ENCODE measurements around the gene KRTAP5-8.
"Not testable (repeated sequence)": the region's sequence is repeated elsewhere in the genome, so short reads cannot be mapped to it uniquely, and the experiment has no call there.

KRTAP5-8 gene

DNA sequence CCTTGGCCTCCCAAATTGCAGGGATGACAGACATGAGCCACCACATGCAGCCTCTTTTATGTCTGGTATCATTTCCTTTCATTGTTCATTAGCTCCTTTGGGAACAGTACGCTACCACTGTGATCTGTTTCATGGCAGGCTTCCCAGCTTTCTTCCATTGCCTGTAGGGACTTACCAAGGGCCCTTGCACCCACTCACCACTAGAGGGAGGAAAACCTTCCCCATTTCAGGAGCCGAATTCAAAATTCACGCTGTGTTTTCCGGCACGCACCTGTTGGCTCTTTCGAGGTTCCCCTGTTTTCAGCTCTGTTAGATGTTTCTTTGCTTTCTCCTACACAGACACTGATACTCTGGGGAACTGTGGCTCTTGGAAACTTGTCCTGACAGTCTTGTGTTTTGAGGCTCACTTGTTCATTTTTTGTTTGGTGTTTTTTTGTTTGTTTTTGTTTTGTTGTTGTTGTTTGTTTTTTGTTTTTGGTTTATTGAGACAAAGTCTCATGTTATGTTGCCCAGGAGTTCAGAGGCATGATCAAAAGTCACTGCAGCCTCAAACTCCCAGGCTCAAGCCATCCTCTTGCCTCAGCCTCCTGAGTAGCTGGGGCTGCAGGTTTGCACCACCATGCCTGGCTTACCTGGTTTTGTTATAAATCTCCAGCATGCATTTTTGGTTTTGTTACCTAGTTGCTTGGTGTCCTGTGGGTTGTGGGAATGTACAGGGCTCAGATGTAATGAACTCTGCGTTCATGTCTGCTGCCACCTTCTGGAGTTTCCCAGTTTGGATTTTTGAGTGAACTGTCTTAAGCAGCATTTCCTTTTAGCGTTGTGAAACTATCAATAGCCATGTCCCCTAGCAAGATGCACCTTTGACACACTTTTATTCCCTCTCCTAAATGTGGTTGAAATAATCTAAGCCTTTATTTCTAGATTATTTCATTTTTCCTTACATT, 42.5 kb downstream of the KRTAP5-8 start:
- peak; percentile 90 for TF ChIP-seq CTCF (IDR thresholded peaks at IDR 0.05; ENCODE audit: borderline replicate concordance, insufficient read depth, low read depth, low read length)
- no peak overlapping the region for H3K4me3 ChIP-seq (ENCODE audit: low read depth, low read length)

DNA sequence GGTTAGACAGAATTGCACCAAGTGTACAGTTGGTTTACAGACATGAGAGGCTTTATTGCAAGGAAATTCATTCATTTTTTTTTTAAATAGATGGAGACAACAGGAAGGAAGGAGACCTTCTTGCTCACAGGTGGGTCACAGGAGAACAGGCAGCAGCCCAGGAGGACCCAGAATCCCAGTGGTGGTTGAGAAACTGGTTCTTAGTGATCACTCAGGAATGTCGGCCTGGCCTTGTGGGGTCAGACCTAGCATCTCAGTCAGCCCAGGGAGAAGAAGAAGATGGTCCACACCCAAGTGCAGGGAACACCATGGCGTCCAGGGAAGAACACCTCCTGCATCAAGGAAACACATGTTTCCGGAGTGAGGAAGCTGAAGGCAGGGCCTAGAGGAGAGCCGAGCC, 44.0 kb downstream of the KRTAP5-8 start:
- TF ChIP-seq CTCF (IDR thresholded peaks at IDR 0.05; ENCODE audit: borderline replicate concordance, insufficient read depth, low read depth, low read length) = no peak
- H3K4me3 ChIP-seq (ENCODE audit: low read depth, low read length) = no peak overlapping the region

- TF ChIP-seq CTCF (IDR thresholded peaks at IDR 0.05; ENCODE audit: borderline replicate concordance, insufficient read depth, low read depth, low read length) = no peak
- no peak within 1 kb of the TSS for H3K4me3 ChIP-seq (ENCODE audit: low read depth, low read length)
Observed at GRCh38 chr11:71582309-71582895, 44.6 kb downstream of the KRTAP5-8 start, which contains the start of gene KRTAP5-11. TSS of gene KRTAP5-11 (minus strand) at chr11:71582875. CDS start at chr11:71582837, 38 bp downstream.

DNA sequence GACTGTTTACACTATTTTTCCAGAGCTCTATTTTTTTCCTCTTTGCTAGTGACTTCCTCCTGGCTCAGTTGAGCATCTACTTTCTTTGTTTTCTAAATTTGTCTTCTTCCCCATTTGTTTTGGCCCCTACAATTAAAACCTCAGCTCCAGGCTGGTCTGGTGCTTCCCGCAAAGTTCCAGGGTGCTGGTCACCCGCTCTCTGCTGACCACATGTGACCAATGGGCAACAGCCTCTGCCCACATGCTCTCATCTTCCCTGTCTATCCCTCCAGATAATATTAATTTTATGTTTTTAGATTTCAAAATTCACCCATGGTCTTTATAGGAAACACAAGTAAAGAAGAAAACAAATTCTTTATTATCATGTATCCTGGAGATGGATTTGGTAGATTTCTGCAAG, 45.1 kb downstream of the KRTAP5-8 start:
- not testable (repeated sequence) for H3K4me3 ChIP-seq (ENCODE audit: low read depth, low read length)

- H3K4me3 ChIP-seq (ENCODE audit: low read depth, low read length) = not testable (repeated sequence)
Observed at GRCh38 chr11:71585673-71586072, 47.8 kb downstream of the KRTAP5-8 start.

DNA sequence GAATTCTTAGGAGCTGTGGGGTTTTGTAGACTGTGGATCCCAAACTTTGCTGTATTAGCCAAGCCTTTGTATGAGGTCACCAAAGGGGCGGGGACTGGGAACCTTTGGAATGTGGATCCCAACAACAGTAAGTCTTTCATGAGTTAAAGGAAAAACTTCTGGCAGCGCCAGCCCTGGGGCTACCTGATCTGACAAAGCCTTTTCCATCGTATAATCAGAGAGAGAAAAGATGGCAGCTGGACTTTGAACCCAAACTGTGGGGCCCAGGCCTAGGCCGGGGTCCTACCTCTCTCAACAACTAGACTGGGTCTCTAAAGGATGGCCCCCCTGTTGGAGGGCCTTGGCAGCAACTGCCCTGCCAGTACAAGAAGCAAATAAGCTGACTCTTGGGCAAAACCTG, 50.5 kb downstream of the KRTAP5-8 start:
- not testable (repeated sequence) for H3K4me3 ChIP-seq (ENCODE audit: low read depth, low read length)
